GM12878 (cell line): Measurements from ENCODE around the gene ERC2. TPM values are rescaled to one million over a fixed set of nuclear protein-coding genes. Genes with fewer than 3 reads are reported as not detected.

Experiments used
- ATAC-seq: fragments of 200-7000 bp; cut with Tn5 transposase; 3 replicates; pipeline ENCODE4 v1.9.1; 2020; ENCODE audit warnings: mild to moderate bottlenecking, moderate library complexity
- BruUV-seq: library from RNA; stranded (reverse); fragments of 400-500 nt; replicated peaks from 2 replicates; lab custom pipeline; 2021; lab: Mats Ljungman, UMichigan
- CTCF ChIA-PET: fragments of 300-600 bp; sonication (Branson Sonifier 250); formaldehyde crosslinking; extraction: SDS; loops from one replicate; lab custom pipeline; 2021; ENCODE audit warnings: inconsistent platforms; lab: Yijun Ruan, JAX
- POLR2A ChIA-PET: fragments of 350-600 bp; formaldehyde crosslinking; extraction: SDS; loops from one replicate; lab custom pipeline; 2021; ENCODE audit warnings: inconsistent platforms; lab: Charles Lee
- RAD21 ChIA-PET: fragments of 300-600 bp; sonication (Branson Sonifier 250); formaldehyde crosslinking; loops from one replicate; lab custom pipeline; 2023; ENCODE audit warnings: antibody characterized with exemption; ENCODE audit not compliant: unreplicated experiment; lab: Charles Lee
- SMC1A ChIA-PET: fragments of 300-600 bp; sonication (Branson Sonifier 250); formaldehyde crosslinking; loops from one replicate; lab custom pipeline; 2023; ENCODE audit not compliant: unreplicated experiment, uncharacterized antibody; lab: Charles Lee
- DNase-seq: peaks from one replicate; pipeline ENCODE4 v3.0.0-alpha.2; 2011; ENCODE audit warnings: low read depth, low spot score
- FAIRE-seq: peaks from 3 replicates; lab custom pipeline; 2011; peaks lifted over from hg19 to GRCh38; lab: Jason Lieb, UNC
- H2AFZ ChIP-seq: 2 replicates; pipeline ENCODE4 v1.6.0; 2011; ENCODE audit warnings: low read depth, low read length, control low read depth; ENCODE audit not compliant: control insufficient read depth
- H3K27ac ChIP-seq: 2 replicates; pipeline ENCODE4 v1.5.1; 2011; ENCODE audit warnings: control low read depth; ENCODE audit not compliant: control insufficient read depth, insufficient read depth
- H3K27me3 ChIP-seq, 2 experiments: replicated peaks in 1 of 2; 2 replicates each; pipeline versions ENCODE4 v1.6.0 to v1.6.1; 2011; ENCODE audit warnings: low read length in 1 of 2; ENCODE audit not compliant: control insufficient read depth in 2 of 2, insufficient read depth in 2 of 2
- H3K36me3 ChIP-seq, 2 experiments: 2 replicates each; pipeline ENCODE4 v1.5.1; 2011; ENCODE audit warnings: low read length in 1 of 2; ENCODE audit not compliant: control insufficient read depth in 2 of 2, insufficient read depth in 2 of 2
- H3K4me1 ChIP-seq: 2 replicates; pipeline ENCODE4 v1.6.1; 2011; ENCODE audit warnings: mild to moderate bottlenecking, low read length, moderate library complexity, mixed read lengths; ENCODE audit not compliant: control insufficient read depth, insufficient read depth
- H3K4me2 ChIP-seq: 2 replicates; pipeline ENCODE4 v1.6.0; 2011; ENCODE audit warnings: control low read depth; ENCODE audit not compliant: control insufficient read depth, insufficient read depth
- H3K4me3 ChIP-seq: fragments of 200-600 bp; sonication (generic); 2 replicates; pipeline ENCODE4 v1.5.1; 2016
- H3K79me2 ChIP-seq: 2 replicates; pipeline ENCODE4 v1.6.0; 2011; ENCODE audit warnings: low read length; ENCODE audit not compliant: control insufficient read depth, insufficient read depth
- H3K9ac ChIP-seq: 2 replicates; pipeline ENCODE4 v1.8.0; 2011; ENCODE audit warnings: low read length, control low read depth, mixed read lengths; ENCODE audit not compliant: control insufficient read depth, insufficient read depth
- H3K9me3 ChIP-seq: replicated peaks from 3 replicates; pipeline ENCODE4 v1.5.1; 2011; ENCODE audit warnings: mild to moderate bottlenecking, low read length; ENCODE audit not compliant: control insufficient read depth, insufficient read depth
- H4K20me1 ChIP-seq: 2 replicates; pipeline ENCODE4 v1.6.0; 2011; ENCODE audit not compliant: control insufficient read depth, insufficient read depth
- CBX3 ChIP-seq: fragments of 200-600 bp; sonication (generic); IDR thresholded peaks from 2 replicates; pipeline ENCODE4 v1.6.1; 2016; ENCODE audit warnings: low read depth, borderline replicate concordance
- CHD4 ChIP-seq: fragments of 200-600 bp; sonication (generic); IDR thresholded peaks from 2 replicates; pipeline ENCODE4 v1.6.1; 2016; ENCODE audit warnings: mild to moderate bottlenecking
- MEF2A ChIP-seq: IDR thresholded peaks from 2 replicates; pipeline ENCODE4 v1.6.1; 2011; ENCODE audit warnings: low read depth, mild to moderate bottlenecking, low read length, moderate library complexity; ENCODE audit not compliant: insufficient read depth
- PAX8 ChIP-seq: fragments of 450-650 bp; IDR thresholded peaks from 2 replicates; pipeline ENCODE4 v1.6.1; 2017; ENCODE audit warnings: mild to moderate bottlenecking, moderate library complexity
- RCOR1 ChIP-seq: conservative IDR thresholded peaks from 2 replicates; pipeline ENCODE4 v1.6.1; 2012; ENCODE audit warnings: low read depth, low read length, improper control_type of control experiment
- WGBS: methylation state at CpG from one replicate; pipeline ENCODE4 v1.1.6; 2016; ENCODE audit warnings: low lambda C conversion rate; ENCODE audit not compliant: insufficient replicate concordance, insufficient coverage; ENCODE audit errors: missing lambda C conversion rate; 5-methylcytosine and 5-hydroxymethylcytosine counted together
- in situ Hi-C: fragments of 300-500 bp; cut with MboI; formaldehyde crosslinking; loops from 9 replicates; pipeline ENCODE4 v1.14.3; 2018; ENCODE audit warnings: mixed read lengths
- intact Hi-C: fragments of 100-400 bp; cut with micrococcal nuclease; formaldehyde crosslinking; loops from one replicate; pipeline ENCODE4 v1.14.2; 2022; ENCODE audit not compliant: unreplicated experiment
- polyA plus RNA-seq, 11 experiments: library from polyadenylated mRNA; depleted of rRNA in 4 of 11; unstranded in 6 of 11; stranded (reverse) in 5 of 11; fragments of >200 nt; fragmentation: Nextera tagmentation in 4 of 11; fragmentation: Illumina TruSeq in 1 of 11; extraction: Ambion mirVana in 4 of 11; extraction: Trizol in 1 of 11; gene quantifications; 1 replicate in 1 of 11; 2 replicates in 10 of 11; pipeline versions ENCODE4 v1.2.1 to v1.2.3, GENCODE V29; 2011 to 2016; ENCODE audit warnings: inconsistent platforms in 2 of 11, missing spikeins in 2 of 11, low read depth in 1 of 11
- total RNA-seq, 4 experiments: library from RNA; depleted of rRNA in 3 of 4; stranded (reverse); fragments of >200 nt in 3 of 4; fragmentation: Illumina TruSeq in 1 of 4; extraction: Trizol in 1 of 4; gene quantifications; 2 replicates each; pipeline versions ENCODE4 v1.2.1 to v1.2.3, GENCODE V29; 2013 to 2021

The ERC2 gene
- total and polyA plus RNA-seq, 10 of the 15 experiments (the other 5 are each of a cell fraction or from before 2014, with no cell fraction given) = 0.06 to 1.4 (median 0.12) TPM; not detected in 3

DNA sequence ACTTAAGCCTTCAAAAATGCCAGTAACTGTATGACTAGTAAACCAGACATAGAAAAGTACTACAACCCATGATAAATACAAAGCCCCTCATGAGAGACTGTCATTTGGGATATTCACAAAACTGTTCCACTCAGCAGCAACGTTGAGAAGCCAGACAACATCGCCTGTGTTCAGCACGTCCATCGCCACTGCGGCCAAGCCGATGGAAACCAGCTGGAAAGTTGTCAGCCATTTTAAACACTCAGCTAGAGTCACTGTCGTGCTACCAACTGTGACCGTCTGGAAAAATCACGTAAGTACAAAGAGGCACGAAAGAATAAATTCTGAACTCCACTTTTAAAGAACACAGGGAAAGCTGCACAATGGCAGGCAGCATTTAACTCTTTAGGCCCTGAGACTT lies 640.5 kb downstream of the ERC2 start:
- TF ChIP-seq CHD4 (no peak), CBX3 (no peak)
- H3K4me2 ChIP-seq = no peak overlapping the region
- ChIA-PET RAD21 (no interaction called here), POLR2A (no interaction called here), CTCF (no interaction called here), SMC1A (interaction anchor here (0.5 kb wide), 1 partner anchor 109 kb away, joined by 3 read pairs; no protein-coding TSS in a partner anchor)
- no peaks in the 10 kb centered on the region for H3K36me3 ChIP-seq
- H3K9me3 ChIP-seq = no peaks in the 10 kb centered on the region
- in situ Hi-C loops (no loop called here), intact Hi-C loops (no loop called here)
- ATAC-seq (no peak), DNase-seq (no peak), FAIRE-seq (no peak)
- no peaks in the 10 kb centered on the region for H3K79me2 ChIP-seq
- no peak overlapping the region for H3K4me3 ChIP-seq
- no peak overlapping the region for H3K27ac ChIP-seq
- no TSS peak for BruUV-seq
- 57% methylated on average over 10 of the region's 10 CpGs for WGBS
- no peaks in the 10 kb centered on the region for H3K27me3 ChIP-seq
- H3K9ac ChIP-seq = no peak overlapping the region
- H3K4me1 ChIP-seq = no peaks in the 10 kb centered on the region
- no peak overlapping the region for H2AFZ ChIP-seq
- no peaks in the 10 kb centered on the region for H4K20me1 ChIP-seq

DNA sequence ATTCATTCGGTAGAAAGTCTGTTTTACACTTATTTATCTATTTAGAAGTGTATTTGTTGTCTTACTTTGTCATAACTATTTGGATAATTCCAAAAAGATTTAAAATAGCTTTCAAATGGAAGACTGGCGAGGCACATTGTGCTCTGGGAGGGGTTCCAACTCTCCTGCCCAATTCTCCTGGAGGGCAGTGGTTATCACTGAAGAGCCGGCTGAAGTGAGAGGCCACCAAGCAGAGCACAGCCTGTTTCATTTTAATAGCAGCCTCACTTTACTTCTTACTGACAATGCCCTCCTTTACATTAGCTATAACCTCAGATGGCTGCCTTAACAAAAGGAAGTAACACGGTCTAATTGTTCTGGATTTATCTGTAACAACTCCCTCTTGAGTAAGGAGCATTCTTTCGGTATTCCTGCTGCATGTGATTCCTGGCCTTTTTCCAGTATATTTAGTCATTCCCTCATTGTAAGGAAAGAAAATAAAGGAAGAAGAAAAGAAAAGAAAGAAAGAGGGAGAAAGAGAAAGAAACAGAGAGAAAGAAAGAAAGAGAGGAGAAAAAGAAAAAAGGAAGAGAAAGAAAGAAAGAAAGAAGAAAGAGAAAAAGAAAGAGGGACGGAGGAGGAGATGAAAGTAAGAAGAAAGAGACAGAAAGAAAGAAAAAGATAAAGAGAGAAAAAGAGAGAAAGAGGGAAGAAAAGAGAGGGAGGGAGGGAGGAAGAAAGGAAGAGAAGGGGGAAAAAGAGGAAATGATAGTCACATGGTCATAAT lies 641.4 kb downstream of the ERC2 start:
- POLR2A ChIA-PET = no interaction called here
- in situ Hi-C loops = no loop called here
- WGBS = 15% methylated on average over 6 of the region's 6 CpGs
- no TSS peak for BruUV-seq
- Histone ChIP-seq H3K4me1 (no peaks in the 10 kb centered on the region), H3K79me2 (no peaks in the 10 kb centered on the region), H3K27ac (no peak overlapping the region), H3K4me2 (no peak overlapping the region), H3K9me3 (no peaks in the 10 kb centered on the region), H3K9ac (no peak overlapping the region), H3K36me3 (no peaks in the 10 kb centered on the region), H2AFZ (no peak overlapping the region), H3K27me3 (no peaks in the 10 kb centered on the region), H4K20me1 (no peaks in the 10 kb centered on the region), H3K4me3 (no peak overlapping the region)
- SMC1A ChIA-PET = no interaction called here
- ATAC-seq (no peak), FAIRE-seq (no peak), DNase-seq (no peak)
- TF ChIP-seq MEF2A = no peak
- TF ChIP-seq PAX8 = no peak
- TF ChIP-seq RCOR1 = no peak
- intact Hi-C loops = no loop called here
- RAD21 ChIA-PET = no interaction called here
- CTCF ChIA-PET = no interaction called here
